Fibroblast of lung (primary cell): Measurements from ENCODE around the gene PRAMEF14.
"Not testable (repeated sequence)": the region's sequence is repeated elsewhere in the genome, so short reads cannot be mapped to it uniquely, and the experiment has no call there.

Source experiments
- EZH2 ChIP-seq: IDR thresholded peaks from 2 replicates; pipeline ENCODE4 v1.5.1; 2012; ENCODE audit warnings: low read length, control low read depth, mild to moderate bottlenecking; ENCODE audit errors: missing control alignments
- TF ChIP-seq, protein P1 (sequence below), 2 donors: IDR thresholded peaks in 1 of 2; conservative IDR thresholded peaks in 1 of 2; 1 replicate in 1 of 2; 2 replicates in 1 of 2; pipeline ENCODE4 v1.5.1; 2011 to 2012; ENCODE audit warnings: low read length in 2 of 2, control low read depth in 1 of 2, inconsistent platforms in 1 of 2, low read depth in 1 of 2, mild to moderate bottlenecking in 1 of 2

- TF ChIP-seq, protein P1, sequence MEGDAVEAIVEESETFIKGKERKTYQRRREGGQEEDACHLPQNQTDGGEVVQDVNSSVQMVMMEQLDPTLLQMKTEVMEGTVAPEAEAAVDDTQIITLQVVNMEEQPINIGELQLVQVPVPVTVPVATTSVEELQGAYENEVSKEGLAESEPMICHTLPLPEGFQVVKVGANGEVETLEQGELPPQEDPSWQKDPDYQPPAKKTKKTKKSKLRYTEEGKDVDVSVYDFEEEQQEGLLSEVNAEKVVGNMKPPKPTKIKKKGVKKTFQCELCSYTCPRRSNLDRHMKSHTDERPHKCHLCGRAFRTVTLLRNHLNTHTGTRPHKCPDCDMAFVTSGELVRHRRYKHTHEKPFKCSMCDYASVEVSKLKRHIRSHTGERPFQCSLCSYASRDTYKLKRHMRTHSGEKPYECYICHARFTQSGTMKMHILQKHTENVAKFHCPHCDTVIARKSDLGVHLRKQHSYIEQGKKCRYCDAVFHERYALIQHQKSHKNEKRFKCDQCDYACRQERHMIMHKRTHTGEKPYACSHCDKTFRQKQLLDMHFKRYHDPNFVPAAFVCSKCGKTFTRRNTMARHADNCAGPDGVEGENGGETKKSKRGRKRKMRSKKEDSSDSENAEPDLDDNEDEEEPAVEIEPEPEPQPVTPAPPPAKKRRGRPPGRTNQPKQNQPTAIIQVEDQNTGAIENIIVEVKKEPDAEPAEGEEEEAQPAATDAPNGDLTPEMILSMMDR (conservative IDR thresholded peaks at IDR 0.05 in 1 of 2, IDR thresholded peaks at IDR 0.05 in 1 of 2; ENCODE audit: low read depth in 1 of 2, low read length in 2 of 2), result peak; percentile 27 to 48
- TF ChIP-seq EZH2, result not testable (repeated sequence)
Observed at GRCh38 chr1:13356774-13357173, 9.8 kb upstream of the PRAMEF14 start.
